Parathyroid adenoma (tissue), 2 donors: ENCODE results near the gene ZSCAN31.

ENCODE experiments used
- H2AFZ ChIP-seq: fragments of 300-600 bp; sonication (generic); one replicate; pipeline ENCODE4 v1.7.0; 2017; ENCODE audit warnings: antibody characterized with exemption, mild to moderate bottlenecking
- H3K27ac ChIP-seq: fragments of 300-600 bp; sonication (generic); one replicate; pipeline ENCODE4 v1.7.0; 2017
- H3K27me3 ChIP-seq: fragments of 300-600 bp; sonication (generic); one replicate; pipeline ENCODE4 v1.7.0; 2017; ENCODE audit warnings: low read length; ENCODE audit not compliant: control insufficient read depth, insufficient read depth
- H3K36me3 ChIP-seq: fragments of 300-600 bp; sonication (generic); one replicate; pipeline ENCODE4 v1.7.0; 2017; ENCODE audit warnings: low read length; ENCODE audit not compliant: control insufficient read depth, insufficient read depth
- H3K4me1 ChIP-seq: fragments of 300-600 bp; sonication (generic); one replicate; pipeline ENCODE4 v1.7.0; 2017; ENCODE audit warnings: control low read depth
- H3K4me2 ChIP-seq: fragments of 300-600 bp; sonication (generic); one replicate; pipeline ENCODE4 v1.7.0; 2017; ENCODE audit warnings: low read length
- H3K4me3 ChIP-seq: fragments of 300-600 bp; sonication (generic); one replicate; pipeline ENCODE4 v1.7.0; 2017; ENCODE audit warnings: low read depth, low read length
- H3K79me2 ChIP-seq: fragments of 300-600 bp; sonication (generic); one replicate; pipeline ENCODE4 v1.7.0; 2017; ENCODE audit warnings: control low read depth
- H3K9ac ChIP-seq: fragments of 300-600 bp; sonication (generic); one replicate; pipeline ENCODE4 v1.7.0; 2017; ENCODE audit warnings: mild to moderate bottlenecking
- H3K9me3 ChIP-seq: fragments of 300-600 bp; sonication (generic); one replicate; pipeline ENCODE4 v1.7.0; 2017; ENCODE audit warnings: low read length; ENCODE audit not compliant: control insufficient read depth
- CTCF ChIP-seq: fragments of 300-600 bp; sonication (generic); IDR thresholded peaks from one replicate; pipeline ENCODE4 v1.7.0; 2017; ENCODE audit warnings: antibody characterized with exemption, mild to moderate bottlenecking
- donor health status: primary hyperparathyroidism.

The ZSCAN31 gene

GRCh38 chr6:28357036-28357435 lies 21.1 kb upstream of the ZSCAN31 start:
- Histone ChIP-seq H3K36me3 (no peaks in the 10 kb centered on the region), H2AFZ (no peak overlapping the region), H3K27ac (no peak overlapping the region), H3K4me2 (no peak overlapping the region), H3K9ac (no peak overlapping the region), H3K4me3 (no peak overlapping the region), H3K9me3 (no peaks in the 10 kb centered on the region), H3K79me2 (peaks cover 2% of the 10 kb centered on the region), H3K4me1 (peaks cover 6% of the 10 kb centered on the region), H3K27me3 (no peaks in the 10 kb centered on the region)
- TF ChIP-seq CTCF: no peak

- Histone ChIP-seq H3K79me2 (peaks cover 2% of the 10 kb centered on the region), H2AFZ (no peak overlapping the region), H3K36me3 (no peaks in the 10 kb centered on the region), H3K27ac (no peak overlapping the region), H3K4me2 (no peak overlapping the region), H3K4me3 (no peak overlapping the region), H3K4me1 (peaks cover 6% of the 10 kb centered on the region), H3K27me3 (no peaks in the 10 kb centered on the region), H3K9me3 (no peaks in the 10 kb centered on the region), H3K9ac (no peak overlapping the region)
- no peak for TF ChIP-seq CTCF
Observed at GRCh38 chr6:28356666-28357020, 20.7 kb upstream of the ZSCAN31 start.

GRCh38 chr6:28355743-28356665 lies 20.1 kb upstream of the ZSCAN31 start:
- no peaks in the 10 kb centered on the region for H3K27me3 ChIP-seq
- peak overlapping the region; percentile 81 for H3K4me3 ChIP-seq
- peak overlapping the region; percentile 68 for H3K27ac ChIP-seq
- H3K9me3 ChIP-seq: no peaks in the 10 kb centered on the region
- peaks cover 2% of the 10 kb centered on the region for H3K79me2 ChIP-seq
- H3K4me2 ChIP-seq: peak overlapping the region; percentile 96
- H3K9ac ChIP-seq: no peak overlapping the region
- H3K36me3 ChIP-seq: no peaks in the 10 kb centered on the region
- H2AFZ ChIP-seq: peak overlapping the region; percentile 77
- peaks cover 8% of the 10 kb centered on the region for H3K4me1 ChIP-seq
- peak; percentile 90 for TF ChIP-seq CTCF

GRCh38 chr6:28354688-28355554 lies 19.0 kb upstream of the ZSCAN31 start:
- Histone ChIP-seq H3K4me2 (peak overlapping the region; percentile 96), H3K4me3 (peak overlapping the region; percentile 81), H3K9me3 (no peaks in the 10 kb centered on the region), H3K9ac (no peak overlapping the region), H2AFZ (no peak overlapping the region), H3K27me3 (no peaks in the 10 kb centered on the region), H3K27ac (peak overlapping the region; percentile 68), H3K4me1 (peaks cover 8% of the 10 kb centered on the region), H3K36me3 (no peaks in the 10 kb centered on the region), H3K79me2 (peaks cover 2% of the 10 kb centered on the region)
- TF ChIP-seq CTCF: no peak
